GM21825 (cell line): ENCODE data around the gene FOXS1.
"Not testable (repeated sequence)": the region's sequence is repeated elsewhere in the genome, so short reads cannot be mapped to it uniquely, and the experiment has no call there.

Source experiments
- ATAC-seq: cut with Tn5 transposase; IDR thresholded peaks from one replicate; pipeline ENCODE4 v1.9.1; 2021; ENCODE audit warnings: mild to moderate bottlenecking, moderate library complexity; ENCODE audit not compliant: unreplicated experiment

The FOXS1 gene

DNA sequence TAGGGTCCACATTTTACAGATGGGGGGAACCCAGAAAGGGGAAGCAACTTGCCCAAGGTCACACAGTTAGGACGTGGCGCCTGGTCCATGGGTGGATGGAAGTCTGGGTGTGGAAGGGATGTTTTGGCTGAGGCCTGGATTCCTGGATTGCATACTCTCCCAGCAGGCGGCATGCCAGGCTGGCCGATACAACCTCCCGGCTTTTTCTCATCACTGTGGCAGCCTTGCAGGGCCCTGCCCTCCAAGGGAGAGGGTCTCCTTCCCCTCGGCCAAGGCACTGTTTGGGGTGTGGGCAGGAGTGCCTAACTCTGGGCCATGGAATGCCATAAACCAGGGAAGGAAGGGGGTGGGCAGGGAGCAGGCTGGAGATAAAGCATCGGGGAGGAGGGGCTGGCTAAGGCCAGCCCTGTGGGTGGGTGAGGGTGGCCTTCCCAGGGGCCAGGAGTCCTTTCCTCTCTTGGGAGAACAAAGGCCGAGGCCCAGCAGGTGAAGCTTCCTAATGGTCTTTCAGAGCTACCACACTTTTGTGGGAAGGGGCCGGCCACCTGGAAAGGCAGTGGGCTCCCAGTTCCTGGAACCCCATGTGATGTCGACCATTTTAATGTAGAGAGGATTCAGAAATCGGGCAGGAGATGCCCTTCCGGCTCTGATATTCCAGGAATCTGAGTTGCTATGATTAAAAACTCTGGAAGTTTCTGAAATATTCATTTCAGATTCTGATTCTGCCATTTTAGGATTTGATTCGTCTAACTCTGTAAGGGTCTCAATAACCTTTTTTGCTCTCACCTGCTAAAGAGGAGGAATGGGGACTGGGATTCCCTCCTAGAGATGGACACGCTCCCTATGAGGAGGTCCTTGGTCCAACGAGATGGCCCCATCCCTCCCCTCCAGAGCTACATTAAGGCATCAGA, 4.2 kb downstream of the FOXS1 start:
- no peak for ATAC-seq

DNA sequence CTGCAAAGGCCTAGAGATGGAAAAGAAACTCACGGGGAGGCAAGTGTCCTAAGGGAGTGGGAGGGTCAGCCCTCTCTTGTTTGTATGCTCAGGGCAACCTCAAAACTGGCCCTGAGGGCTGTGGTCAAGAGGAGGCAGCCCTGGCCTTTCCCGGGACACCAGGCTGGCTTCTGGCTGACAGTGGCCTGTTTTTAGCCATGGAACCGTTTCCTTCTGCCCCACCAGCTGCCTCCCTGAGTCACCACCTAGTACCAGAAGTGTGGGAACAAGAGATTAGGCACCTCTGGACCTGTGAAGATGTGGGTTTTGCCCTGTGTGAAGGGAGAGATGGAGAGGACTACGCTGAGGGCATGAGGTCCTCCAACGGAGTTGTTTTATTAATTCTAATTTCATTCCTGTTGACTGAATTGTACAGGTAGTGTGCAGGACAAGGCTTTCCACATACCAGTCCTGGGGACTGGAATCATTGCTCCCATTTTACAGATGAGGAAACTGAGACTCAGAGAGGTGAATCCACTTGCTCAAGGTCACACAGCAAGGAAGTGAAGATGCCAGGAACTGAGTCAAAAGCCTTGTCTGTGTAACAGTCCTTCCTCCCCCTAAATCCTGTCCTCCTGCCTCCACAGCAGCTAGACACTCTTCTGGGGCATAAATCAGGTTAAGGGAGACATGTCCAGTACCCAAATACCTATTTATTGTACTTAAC, 5.5 kb downstream of the FOXS1 start:
- no peak for ATAC-seq

DNA sequence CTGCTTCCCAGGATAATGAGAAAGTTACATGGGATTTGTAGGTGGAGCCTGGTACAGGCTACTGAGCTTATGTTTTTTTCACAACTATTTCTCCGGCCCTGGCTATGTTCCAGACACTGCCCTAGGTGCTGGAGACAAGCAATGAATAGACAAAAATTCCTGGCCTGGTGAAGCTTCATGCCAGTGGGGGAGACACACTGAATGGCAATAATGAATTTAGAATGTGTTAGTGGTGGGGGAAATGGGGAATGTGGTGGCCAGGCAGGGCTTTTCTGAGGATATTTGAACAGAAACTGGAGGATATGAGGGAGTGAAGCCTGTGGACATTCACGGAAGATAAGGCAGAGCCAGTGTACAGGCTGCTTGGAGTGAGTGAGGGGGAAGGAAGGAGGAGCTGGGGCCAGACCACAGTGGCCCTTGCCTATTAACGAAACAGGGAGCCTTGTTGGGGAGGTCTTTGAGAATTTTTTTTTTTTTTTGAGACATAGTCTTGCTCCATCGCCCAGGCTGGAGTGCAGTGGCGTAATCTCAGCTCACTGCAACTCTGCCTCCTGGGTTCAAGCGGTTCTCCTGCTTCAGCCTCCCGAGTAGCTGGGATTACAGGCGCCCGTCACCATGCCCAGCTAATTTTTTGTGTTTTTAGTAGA, 6.6 kb downstream of the FOXS1 start:
- ATAC-seq = no peak

DNA sequence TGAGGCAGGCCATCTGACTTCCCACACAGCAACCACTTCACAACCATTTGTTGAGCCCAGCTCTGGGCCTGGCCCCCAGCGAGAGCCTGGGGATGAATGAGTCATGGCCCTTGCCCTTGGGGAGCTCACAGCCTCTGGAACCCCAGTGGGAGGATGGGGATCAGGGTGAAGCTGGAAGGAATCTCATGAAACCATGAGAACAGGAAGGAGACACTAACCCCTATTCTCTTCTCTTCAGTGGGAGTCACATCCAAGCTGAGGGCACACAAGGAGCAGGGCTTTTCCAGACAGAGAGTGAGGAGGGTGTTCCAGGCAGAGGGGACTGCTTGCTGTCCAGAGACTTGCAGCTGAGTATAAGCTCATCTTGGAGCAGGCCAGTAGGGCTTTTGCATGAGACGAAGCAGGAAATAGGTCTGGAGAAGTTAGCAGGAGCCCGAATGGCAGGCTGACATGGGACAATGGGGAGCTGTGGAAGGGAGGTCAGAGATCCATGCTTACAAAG, 7.5 kb downstream of the FOXS1 start:
- ATAC-seq = no peak

DNA sequence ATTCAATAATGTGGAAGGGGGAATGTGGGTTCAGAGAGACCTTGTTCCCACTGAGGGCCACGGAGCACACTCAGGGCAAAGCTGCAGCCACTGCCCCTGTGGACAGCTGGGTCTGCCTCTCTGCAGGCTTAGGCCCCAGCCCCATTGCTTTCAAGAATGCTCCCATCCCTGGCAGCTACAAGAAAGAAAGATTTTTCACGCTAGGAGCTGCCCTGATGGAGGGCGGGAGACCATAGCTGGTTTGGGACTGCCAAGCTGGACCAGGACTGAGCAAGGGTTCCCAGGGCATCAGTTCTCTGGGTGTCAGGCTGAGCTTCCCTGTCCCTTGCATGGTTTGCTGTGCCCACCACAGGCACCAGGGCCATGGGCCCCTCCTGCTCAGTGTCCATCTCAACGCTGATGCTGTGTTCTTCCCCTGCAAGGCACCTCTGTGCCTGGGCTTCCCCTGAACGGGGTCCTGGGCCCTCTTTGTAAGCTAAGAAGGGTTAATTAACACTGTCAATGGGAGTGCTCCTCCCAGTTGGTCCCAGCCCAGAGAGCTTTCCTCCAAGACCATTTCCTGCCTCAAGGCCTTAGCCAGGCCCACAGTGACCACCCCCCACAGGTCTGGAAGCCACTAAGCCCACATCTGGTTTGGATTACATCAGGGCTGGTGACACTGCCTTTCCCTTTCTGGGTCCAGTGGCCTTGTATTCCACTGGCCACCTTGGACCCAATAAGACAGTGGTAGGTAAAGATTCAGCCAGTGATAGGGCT, 8.4 kb downstream of the FOXS1 start:
- no peak for ATAC-seq

DNA sequence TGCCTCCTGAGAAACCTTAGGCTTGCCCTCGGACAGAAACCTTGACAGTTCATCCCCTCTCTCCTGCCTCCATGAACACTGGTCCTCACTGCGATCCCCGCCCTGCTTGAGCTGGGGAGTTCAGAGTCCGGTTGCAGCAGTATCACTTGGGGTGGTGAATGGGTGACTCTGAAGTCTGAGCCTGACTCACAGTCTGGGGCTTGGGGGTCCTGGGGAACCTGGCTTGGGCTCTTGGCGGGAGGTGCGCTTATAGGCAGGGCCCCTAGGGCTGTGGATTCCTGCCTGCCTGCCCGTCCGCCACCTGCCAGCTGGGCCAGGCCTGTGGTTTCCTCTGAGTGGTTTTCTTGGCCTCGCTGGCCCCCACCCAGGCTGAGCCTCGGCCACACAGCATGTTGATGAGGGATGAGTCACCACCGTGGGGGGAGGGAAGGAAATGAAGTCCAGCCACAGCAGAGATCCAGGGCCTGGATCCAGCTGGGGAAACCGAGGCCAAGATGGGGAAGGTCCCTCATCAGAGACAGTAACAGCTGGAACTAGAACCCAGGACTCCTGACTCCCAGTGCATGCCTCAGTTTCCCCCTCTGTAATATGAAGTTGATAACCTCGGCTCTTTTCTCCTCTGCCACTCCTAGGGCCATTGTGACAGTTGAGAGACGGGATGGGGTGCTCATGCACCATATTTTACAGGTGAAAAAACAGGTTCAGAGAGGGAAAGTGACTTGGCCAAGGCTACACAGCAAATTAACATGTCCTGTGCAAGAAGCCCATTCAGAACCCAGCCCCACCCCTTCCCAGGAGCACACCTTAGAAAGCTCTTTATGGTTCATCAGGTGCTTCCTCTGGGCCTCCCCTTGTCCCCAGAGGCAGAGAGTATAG, 9.2 kb downstream of the FOXS1 start:
- ATAC-seq = peak; percentile 82

DNA sequence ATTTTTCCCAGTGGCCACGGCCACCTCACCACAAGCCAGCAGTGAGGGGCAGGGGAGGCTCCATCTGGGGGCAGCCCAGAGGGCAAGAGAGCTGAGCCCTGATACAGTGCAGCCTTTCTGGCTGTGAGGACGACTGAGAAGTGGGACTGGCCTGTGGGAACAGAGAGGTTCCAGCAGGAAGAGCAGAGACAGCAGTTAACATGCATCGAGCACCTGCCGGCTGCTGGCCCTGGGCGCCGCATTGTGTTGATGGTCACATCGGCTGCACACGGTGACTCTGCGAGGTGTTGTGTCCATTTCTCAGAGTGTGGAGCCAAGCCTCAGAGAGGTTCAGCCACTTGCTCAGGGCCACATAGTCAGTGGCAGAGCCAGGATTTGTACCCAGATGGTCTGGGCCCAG, 9.8 kb downstream of the FOXS1 start:
- ATAC-seq = peak; percentile 6

DNA sequence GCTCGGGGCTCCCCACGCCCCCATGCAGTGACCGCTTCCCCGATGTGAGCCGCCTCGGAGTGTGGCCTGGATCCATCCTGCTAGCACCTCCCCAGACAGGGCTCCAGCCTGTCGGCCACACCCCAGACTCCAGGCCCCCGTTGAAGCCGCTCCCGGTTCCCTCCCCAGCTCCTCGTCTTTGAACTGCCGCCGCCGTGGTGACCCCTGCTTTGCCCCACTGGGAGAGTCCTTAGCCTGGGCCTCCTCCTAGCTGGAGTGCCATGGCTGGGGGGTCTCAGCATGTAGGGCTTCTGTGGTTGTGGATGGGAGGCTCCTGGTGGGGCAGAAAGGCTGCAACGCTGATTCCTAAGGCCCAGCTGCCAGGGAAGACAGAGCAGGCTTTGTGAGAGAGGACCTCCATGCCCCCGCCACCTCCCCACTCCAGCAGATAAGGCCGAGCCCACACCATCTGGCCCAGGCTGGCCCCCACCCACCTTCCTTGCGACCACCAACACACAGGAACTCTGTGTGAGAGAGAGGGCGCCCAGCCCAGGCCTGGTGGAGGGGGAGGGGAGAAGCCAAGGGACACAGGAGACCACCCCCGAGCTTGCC, 11.4 kb downstream of the FOXS1 start:
- no peak for ATAC-seq

DNA sequence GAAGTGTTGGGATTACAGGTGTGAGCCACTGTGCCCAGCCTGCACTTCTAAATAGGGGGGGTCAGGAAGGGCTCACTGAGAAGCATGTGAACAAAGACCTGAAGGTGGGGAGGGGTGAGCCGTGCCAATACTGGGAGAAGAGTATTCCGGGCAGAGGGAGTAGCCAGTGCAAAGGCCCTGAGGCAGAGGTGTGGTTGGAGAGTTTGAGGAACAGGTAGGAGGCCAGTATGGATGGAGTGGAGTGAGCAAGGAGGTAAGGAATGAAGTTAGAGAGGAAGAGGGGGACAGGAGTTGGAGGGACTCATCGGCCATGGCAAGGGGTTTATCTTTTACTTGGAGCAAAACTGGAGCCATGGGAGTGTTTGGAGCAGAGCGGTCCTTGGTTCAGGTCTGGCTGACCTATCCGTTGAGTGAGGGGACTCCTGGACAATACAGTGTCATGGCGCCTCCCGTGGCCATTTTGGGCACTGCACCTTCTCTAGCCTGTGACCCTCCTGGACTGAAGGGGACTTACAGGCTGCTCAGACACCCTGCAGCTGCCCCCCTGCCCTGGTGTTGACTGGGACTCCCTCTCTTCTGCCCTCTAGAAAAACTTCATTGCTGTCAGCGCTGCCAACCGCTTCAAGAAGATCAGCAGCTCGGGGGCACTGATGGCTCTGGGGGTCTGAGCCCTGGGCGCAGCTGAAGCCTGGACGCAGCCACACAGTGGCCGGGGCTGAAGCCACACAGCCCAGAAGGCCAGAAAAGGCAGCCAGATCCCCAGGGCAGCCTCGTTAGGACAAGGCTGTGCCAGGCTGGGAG, 12.1 kb downstream of the FOXS1 start:
- no peak for ATAC-seq

DNA sequence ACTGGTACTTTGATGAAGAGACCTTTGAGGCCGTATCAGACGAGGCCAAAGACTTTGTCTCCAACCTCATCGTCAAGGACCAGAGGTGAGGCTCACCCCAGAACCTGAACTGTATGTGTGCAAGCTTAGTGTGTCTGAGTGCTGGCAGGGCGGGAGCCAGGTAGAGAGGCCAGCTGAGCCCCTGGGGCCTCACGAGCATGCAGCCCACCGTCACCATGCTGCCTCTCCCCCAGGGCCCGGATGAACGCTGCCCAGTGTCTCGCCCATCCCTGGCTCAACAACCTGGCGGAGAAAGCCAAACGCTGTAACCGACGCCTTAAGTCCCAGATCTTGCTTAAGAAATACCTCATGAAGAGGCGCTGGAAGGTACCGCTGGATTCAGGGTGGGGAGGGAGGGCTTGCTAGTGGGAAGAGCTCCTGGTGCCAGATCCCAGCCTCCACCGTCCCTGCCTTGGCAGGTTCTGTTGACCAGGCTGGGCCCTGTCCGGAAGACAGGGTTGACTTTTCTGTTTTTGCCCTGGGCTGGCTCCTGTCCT, 13.6 kb downstream of the FOXS1 start:
- no peak for ATAC-seq

DNA sequence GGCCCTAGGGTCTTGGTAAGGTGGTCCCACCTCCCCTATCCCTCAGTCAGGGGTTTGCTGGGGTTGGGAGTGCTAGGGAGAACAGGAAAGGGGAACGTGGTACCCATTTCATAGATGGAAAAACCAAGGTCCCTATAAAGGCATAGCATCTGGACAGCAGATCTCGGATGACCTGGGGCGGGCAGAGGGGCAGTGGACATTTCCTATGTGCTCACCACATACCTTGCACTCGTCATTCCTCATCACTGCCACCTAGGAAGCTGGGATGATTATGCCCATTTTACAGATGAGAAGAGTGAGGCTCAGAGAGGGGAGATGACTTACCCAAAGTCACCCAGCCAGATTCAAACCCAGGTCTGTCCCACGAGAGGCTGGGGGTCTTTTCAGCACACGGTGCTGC, 14.2 kb downstream of the FOXS1 start:
- no peak for ATAC-seq

DNA sequence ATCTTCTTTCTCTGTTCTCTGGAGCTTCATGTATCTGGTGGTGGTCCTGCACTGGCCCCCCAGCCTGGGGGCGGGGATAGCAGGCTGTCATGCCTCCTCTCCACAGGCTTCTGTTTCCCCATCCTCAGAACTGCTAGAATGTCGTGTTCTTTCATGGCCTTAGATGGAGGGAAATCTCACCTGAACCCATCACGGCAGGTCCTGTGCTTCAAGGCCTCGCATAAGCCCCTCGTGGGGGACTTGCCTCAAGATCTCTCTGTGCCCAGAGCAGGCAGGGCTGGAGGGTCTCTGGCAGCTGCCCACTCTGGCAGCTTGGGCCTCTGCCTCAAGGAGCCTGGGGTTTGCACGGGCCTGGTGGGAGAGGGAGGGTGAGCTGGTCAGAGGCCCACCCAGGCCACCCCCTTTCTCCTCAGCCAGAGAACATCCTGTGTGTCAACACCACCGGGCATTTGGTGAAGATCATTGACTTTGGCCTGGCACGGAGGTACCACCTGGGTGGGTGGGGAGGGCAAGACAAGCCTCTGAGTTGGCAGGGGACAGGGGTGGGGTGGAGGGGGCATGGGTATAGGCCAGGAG, 14.9 kb downstream of the FOXS1 start:
- ATAC-seq = no peak

DNA sequence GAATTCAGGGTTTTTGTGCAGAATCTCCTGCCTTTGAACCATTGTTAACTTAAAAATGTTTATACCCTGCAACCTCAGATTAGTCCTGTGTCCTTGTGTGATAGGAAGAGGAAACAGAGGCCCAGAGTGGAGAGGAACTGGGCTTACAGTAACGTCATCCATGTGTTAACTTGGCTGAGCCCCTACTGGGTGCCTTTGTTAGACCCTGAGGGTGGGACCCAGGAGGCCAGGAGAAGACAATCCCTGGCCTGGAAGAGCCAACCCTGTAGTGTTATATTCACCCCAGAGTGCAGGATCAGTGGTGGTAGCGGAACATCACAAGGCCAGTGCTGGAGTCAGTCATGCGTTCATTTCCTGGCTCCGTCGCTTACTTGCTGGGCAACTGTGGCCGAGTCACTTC, 15.7 kb downstream of the FOXS1 start:
- no peak for ATAC-seq

DNA sequence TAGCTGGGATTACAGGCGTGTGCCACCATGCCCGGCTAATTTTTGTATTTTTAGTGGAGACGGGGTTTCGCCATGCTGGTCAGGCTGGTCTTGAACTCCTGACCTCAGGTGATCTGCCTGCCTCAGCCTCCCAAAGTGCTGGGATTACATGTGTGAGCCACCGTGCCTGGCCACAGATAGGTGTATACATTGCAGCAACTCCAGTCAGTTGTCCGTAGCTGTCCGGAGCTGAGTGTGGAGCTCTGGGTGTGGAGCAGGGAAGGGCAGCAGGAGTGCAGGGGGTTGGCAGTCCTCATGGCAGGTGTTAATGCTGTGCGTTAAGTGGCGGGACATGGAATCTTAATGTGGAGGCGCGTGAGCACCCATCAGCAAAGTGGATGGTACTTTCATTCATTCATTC, 17.4 kb downstream of the FOXS1 start:
- not testable (repeated sequence) for ATAC-seq

DNA sequence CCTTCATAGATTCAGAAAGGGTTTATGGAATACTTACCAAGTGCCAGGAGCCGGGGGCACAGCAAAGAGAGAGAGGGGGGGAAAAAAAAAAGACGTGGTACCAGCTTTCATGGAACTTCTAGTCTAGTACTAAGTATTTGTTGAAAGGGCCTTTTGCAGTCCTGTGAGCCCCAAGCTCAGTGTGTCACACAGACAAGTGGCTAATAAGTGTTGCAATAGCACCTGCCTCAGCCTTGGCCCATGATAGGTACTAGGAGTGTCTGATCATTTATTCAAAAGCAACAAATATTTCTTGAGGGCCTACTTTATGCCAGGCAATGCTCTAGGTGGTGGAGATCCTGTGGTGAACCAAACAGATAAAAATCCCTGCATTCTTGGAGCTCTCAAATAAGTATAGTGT, 18.3 kb downstream of the FOXS1 start:
- ATAC-seq = no peak

DNA sequence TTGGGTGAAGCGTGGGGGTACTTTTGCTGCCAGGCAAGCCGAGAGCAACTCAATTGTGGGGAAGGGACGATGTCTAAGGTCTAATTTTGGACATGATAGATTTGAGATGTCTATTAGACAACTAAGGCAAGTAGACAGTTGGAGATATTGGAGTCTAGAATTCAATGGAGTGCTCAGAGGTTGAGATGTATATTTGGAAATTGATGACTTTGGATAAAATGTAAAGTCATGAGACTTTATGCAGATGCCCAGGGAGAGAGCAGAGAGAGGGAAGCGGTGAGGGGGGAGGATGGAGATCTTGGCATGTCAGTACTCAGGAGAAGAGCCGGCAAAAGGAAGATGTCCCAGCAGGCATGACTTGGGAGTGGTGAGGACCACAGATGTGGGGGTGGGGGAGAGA, 19.3 kb downstream of the FOXS1 start:
- ATAC-seq = no peak

DNA sequence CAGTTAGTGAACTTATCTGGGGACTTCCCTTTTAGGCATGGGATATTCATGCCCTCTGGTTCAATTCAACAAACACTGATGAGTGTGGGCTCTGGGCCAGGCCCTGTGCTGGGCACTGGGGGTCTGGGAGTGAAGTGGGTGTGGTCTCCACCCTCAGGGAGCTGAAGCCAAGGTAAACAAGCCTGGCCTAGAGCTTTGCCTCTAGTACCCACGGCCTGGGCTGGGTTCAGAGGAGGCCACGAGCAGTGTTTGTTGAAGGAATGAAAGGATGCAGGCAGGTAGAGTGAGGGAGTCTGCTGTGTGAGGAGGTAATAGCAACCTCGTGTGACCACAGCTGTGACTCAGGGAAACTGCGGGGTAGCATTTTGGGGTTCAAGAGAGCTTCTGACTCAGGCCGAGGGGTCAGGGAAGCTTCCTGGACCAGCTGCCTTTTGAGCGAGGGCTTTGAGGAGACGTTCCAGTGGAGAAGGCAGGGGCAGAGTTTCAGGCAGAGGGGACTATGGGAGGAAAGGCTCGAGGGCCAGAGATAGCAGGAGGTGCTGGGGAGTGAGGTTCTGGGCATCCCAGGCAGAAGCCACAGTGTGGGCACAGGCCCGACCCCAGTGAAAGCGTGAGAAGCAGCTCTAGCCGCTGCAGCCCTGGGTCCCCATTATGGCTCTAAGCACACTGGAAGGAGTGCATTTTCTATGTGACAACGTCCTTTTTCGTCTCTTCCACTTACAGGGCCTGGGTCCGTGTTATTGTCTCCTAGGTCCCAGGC, 20.7 kb downstream of the FOXS1 start:
- ATAC-seq = no peak
